Fibroblast of skin of left quadriceps (primary cell): Measurements from ENCODE around the gene OR5A1.
A peak's percentile ranks its signal among the peaks of the same experiment; 100 is the strongest.
"Not testable (repeated sequence)": the region's sequence is repeated elsewhere in the genome, so short reads cannot be mapped to it uniquely, and the experiment has no call there.

ENCODE experiments used
- DNase-seq, 2 experiments: peaks; one replicate each; pipeline ENCODE4 v3.0.0-alpha.2; 2013; ENCODE audit warnings: low read depth in 2 of 2

Gene OR5A1

GRCh38 chr11:59436169-59436568 lies at the start of gene OR5A1:
Gene OR5A1 (plus strand): TSS chr11:59436469. CDS start chr11:59443169, 6,700 bp downstream.
- DNase-seq = no peak

- no peak for DNase-seq
Observed at GRCh38 chr11:59394186-59394585, 42.1 kb upstream of the OR5A1 start.

- DNase-seq = no peak
Observed at GRCh38 chr11:59400461-59401261, 35.6 kb upstream of the OR5A1 start.

- DNase-seq = no peak
Observed at GRCh38 chr11:59401262-59401552, 35.1 kb upstream of the OR5A1 start.

GRCh38 chr11:59403546-59403945 lies 32.7 kb upstream of the OR5A1 start:
- no peak for DNase-seq

GRCh38 chr11:59413646-59414045 lies 22.6 kb upstream of the OR5A1 start:
- DNase-seq = no peak

- DNase-seq = no peak
Observed at GRCh38 chr11:59415111-59415510, 21.2 kb upstream of the OR5A1 start.

GRCh38 chr11:59416613-59417012 lies 19.7 kb upstream of the OR5A1 start:
- no peak for DNase-seq

GRCh38 chr11:59417023-59417422 lies 19.2 kb upstream of the OR5A1 start:
- DNase-seq = no peak

GRCh38 chr11:59418156-59418555 lies 18.1 kb upstream of the OR5A1 start:
- no peak for DNase-seq

GRCh38 chr11:59423835-59424234 lies 12.4 kb upstream of the OR5A1 start:
- DNase-seq = no peak

GRCh38 chr11:59425131-59425530 lies 11.1 kb upstream of the OR5A1 start:
- no peak for DNase-seq

GRCh38 chr11:59426361-59427067 lies 9.8 kb upstream of the OR5A1 start, which contains the start of gene OR5A2:
Gene OR5A2 (minus strand): TSS chr11:59426413. CDS start chr11:59422953, 3,460 bp downstream.
- no peak for DNase-seq

GRCh38 chr11:59427068-59427382 lies 9.2 kb upstream of the OR5A1 start:
- DNase-seq = no peak

GRCh38 chr11:59429924-59430516 lies 6.2 kb upstream of the OR5A1 start:
- peak; percentile 14 for DNase-seq

- DNase-seq = no peak
Observed at GRCh38 chr11:59437770-59438169, 1.5 kb downstream of the OR5A1 start.

GRCh38 chr11:59445624-59446023 lies 9.4 kb downstream of the OR5A1 start:
- not testable (repeated sequence) for DNase-seq

GRCh38 chr11:59448484-59448883 lies 12.2 kb downstream of the OR5A1 start:
- DNase-seq = no peak

GRCh38 chr11:59456661-59457060 lies 20.4 kb downstream of the OR5A1 start, which contains the start of gene OR4D6:
Gene OR4D6 (plus strand): TSS chr11:59456961. CDS start chr11:59456961, 0 bp downstream.
- no peak for DNase-seq

- no peak for DNase-seq
Observed at GRCh38 chr11:59459916-59460315, 23.6 kb downstream of the OR5A1 start.

GRCh38 chr11:59463190-59463641 lies 26.9 kb downstream of the OR5A1 start:
- no peak for DNase-seq

GRCh38 chr11:59473015-59473414 lies 36.7 kb downstream of the OR5A1 start, which contains the start of gene OR4D10:
Gene OR4D10 (plus strand): TSS chr11:59473315. CDS start chr11:59477430, 4,115 bp downstream.
- no peak for DNase-seq

- DNase-seq = no peak
Observed at GRCh38 chr11:59475176-59475575, 38.9 kb downstream of the OR5A1 start.
